Measurements from ENCODE around the gene OPRM1. TPM values are rescaled to one million over a fixed set of nuclear protein-coding genes. Genes with fewer than 3 reads are reported as not detected.

OPRM1 gene
- total RNA-seq, 4 donors from 2014 or later, result 0.27 to 0.87 (median 0.40) TPM; not detected in 1

- Histone ChIP-seq H3K36me3 (no peaks in the 10 kb centered on the region), H3K4me3 (no peak overlapping the region), H3K9me3 (peaks cover 0 to 10% (median 0%) of the 10 kb centered on the region in 3 donors), H3K27me3 (no peaks in the 10 kb centered on the region), H3K4me1 (no peaks in the 10 kb centered on the region), H3K27ac (no peak overlapping the region)
- 70% methylated on average over 1 of the region's 1 CpG; no CpG with 5 or more reads in 1 of the 2 donors for WGBS, 2 donors (ENCODE audit: low coverage in 1 of 2)
- TF ChIP-seq EP300 (IDR thresholded peaks at IDR 0.05) (no peak), CTCF (IDR thresholded peaks at IDR 0.05) (no peak)
- peak; percentile 39 for ATAC-seq
Observed at GRCh38 chr6:154257067-154257466, 218.0 kb downstream of the OPRM1 start.

- no peak for ATAC-seq
- Histone ChIP-seq H3K36me3 (no peaks in the 10 kb centered on the region), H3K4me3 (no peak overlapping the region), H3K4me1 (no peaks in the 10 kb centered on the region), H3K27ac (no peak overlapping the region), H3K9me3 (peaks cover 0 to 10% (median 0%) of the 10 kb centered on the region in 3 donors), H3K27me3 (no peaks in the 10 kb centered on the region)
- no peak for TF ChIP-seq EP300 (IDR thresholded peaks at IDR 0.05)
- no peak for TF ChIP-seq CTCF (IDR thresholded peaks at IDR 0.05)
- TF ChIP-seq POLR2AphosphoS5 (IDR thresholded peaks at IDR 0.05), result no peak
- no peak for TF ChIP-seq POLR2A (IDR thresholded peaks at IDR 0.05)
- 78 to 95% methylated on average over 4 of the region's 4 CpGs for WGBS, 2 donors (ENCODE audit: low coverage in 1 of 2)
Observed at GRCh38 chr6:154258064-154258757, 219.2 kb downstream of the OPRM1 start.

- Histone ChIP-seq H3K36me3 (no peaks in the 10 kb centered on the region), H3K27ac (no peak overlapping the region), H3K4me1 (no peaks in the 10 kb centered on the region), H3K9me3 (no peaks in the 10 kb centered on the region), H3K27me3 (no peaks in the 10 kb centered on the region), H3K4me3 (no peak overlapping the region)
- no peak for ATAC-seq
- 77 to 89% methylated on average over 7 of the region's 7 CpGs for WGBS, 2 donors (ENCODE audit: low coverage in 1 of 2)
- TF ChIP-seq CTCF (IDR thresholded peaks at IDR 0.05) (no peak), POLR2A (IDR thresholded peaks at IDR 0.05) (no peak), EP300 (IDR thresholded peaks at IDR 0.05) (no peak), POLR2AphosphoS5 (IDR thresholded peaks at IDR 0.05) (no peak)
Observed at GRCh38 chr6:154261688-154262397, 222.8 kb downstream of the OPRM1 start.

- TF ChIP-seq EP300 (IDR thresholded peaks at IDR 0.05), result no peak
- TF ChIP-seq POLR2AphosphoS5 (IDR thresholded peaks at IDR 0.05), result no peak
- TF ChIP-seq POLR2A (IDR thresholded peaks at IDR 0.05), result no peak
- no peak for TF ChIP-seq CTCF (IDR thresholded peaks at IDR 0.05)
- Histone ChIP-seq H3K27ac (no peak overlapping the region), H3K4me1 (no peaks in the 10 kb centered on the region), H3K9me3 (no peaks in the 10 kb centered on the region), H3K27me3 (no peaks in the 10 kb centered on the region), H3K4me3 (no peak overlapping the region), H3K36me3 (no peaks in the 10 kb centered on the region)
- no peak for ATAC-seq
Observed at GRCh38 chr6:154266560-154267099, 227.6 kb downstream of the OPRM1 start.

Measured in gastroesophageal sphincter (tissue), 4 donors.